SU-DHL-6 (cell line): ENCODE data around the gene SGPP1.
A peak's percentile ranks its signal among the peaks of the same experiment; 100 is the strongest.

Experiments used
- H2AFZ ChIP-seq: fragments of 200-600 bp; sonication (generic); 2 replicates; pipeline ENCODE4 v1.6.1; 2014; ENCODE audit warnings: low read depth, mild to moderate bottlenecking, moderate library complexity, mixed read lengths, antibody characterized with exemption, low read length; ENCODE audit not compliant: severe bottlenecking
- H3F3A ChIP-seq: fragments of 200-600 bp; shearing (Covaris generic); 2 replicates; pipeline ENCODE4 v1.6.0; 2016; ENCODE audit warnings: antibody characterized with exemption, mild to moderate bottlenecking; ENCODE audit not compliant: insufficient read depth
- H3K27ac ChIP-seq: fragments of 200-600 bp; sonication (generic); 2 replicates; pipeline ENCODE4 v1.5.1; 2016; ENCODE audit warnings: low read depth, mild to moderate bottlenecking, low read length, moderate library complexity, mixed read lengths
- H3K27me3 ChIP-seq: fragments of 200-600 bp; sonication (generic), shearing (Covaris generic); 2 replicates; pipeline ENCODE4 v1.6.0; 2014; ENCODE audit warnings: mild to moderate bottlenecking, low read length
- H3K36me3 ChIP-seq: fragments of 200-600 bp; sonication (generic); 2 replicates; pipeline ENCODE4 v1.6.1; 2014; ENCODE audit warnings: mild to moderate bottlenecking, low read length, mixed read lengths
- H3K4me2 ChIP-seq: fragments of 300-600, 200-600 bp; shearing (Covaris generic), sonication (generic); 2 replicates; pipeline ENCODE4 v1.6.0; 2014; ENCODE audit warnings: low read length, low read depth, mild to moderate bottlenecking; ENCODE audit not compliant: poor library complexity, severe bottlenecking
- H3K4me3 ChIP-seq: fragments of 200-600 bp; sonication (generic); 2 replicates; pipeline ENCODE4 v1.5.1; 2014; ENCODE audit warnings: antibody characterized with exemption, low read length, mild to moderate bottlenecking, mixed read lengths; ENCODE audit not compliant: insufficient read depth, poor library complexity, severe bottlenecking
- H3K79me2 ChIP-seq: fragments of 200-600 bp; sonication (generic); 2 replicates; pipeline ENCODE4 v1.6.1; 2014; ENCODE audit warnings: mild to moderate bottlenecking, low read length, moderate library complexity; ENCODE audit not compliant: insufficient read depth
- H3K9ac ChIP-seq: fragments of 200-600 bp; sonication (generic); 2 replicates; pipeline ENCODE4 v1.7.0; 2014; ENCODE audit warnings: mild to moderate bottlenecking, low read length
- H3K9me2 ChIP-seq: fragments of 200-600 bp; sonication (generic); replicated peaks from 2 replicates; pipeline ENCODE4 v1.6.1; 2014; ENCODE audit warnings: low read length; ENCODE audit not compliant: insufficient read depth
- H3K9me3 ChIP-seq: fragments of 200-600 bp; sonication (generic); 2 replicates; pipeline ENCODE4 v1.6.1; 2014; ENCODE audit warnings: low read length, mixed read lengths; ENCODE audit not compliant: insufficient read depth
- H4K20me1 ChIP-seq: fragments of 200-600 bp; sonication (generic); 2 replicates; pipeline ENCODE4 v1.6.1; 2014; ENCODE audit warnings: low read depth, mild to moderate bottlenecking, antibody characterized with exemption, low read length, moderate library complexity, mixed read lengths
- EZH2phosphoT487 ChIP-seq: fragments of 200-600 bp; sonication (generic), shearing (Covaris generic); conservative IDR thresholded peaks from 2 replicates; pipeline ENCODE4 v1.6.1; 2018; ENCODE audit warnings: mild to moderate bottlenecking, antibody characterized with exemption, low read length, moderate library complexity, mixed read lengths
- TF ChIP-seq, protein P1 (sequence below): fragments of 200-600 bp; sonication (generic); IDR thresholded peaks from one replicate; pipeline ENCODE4 v1.5.1; 2017; ENCODE audit warnings: antibody characterized with exemption, mild to moderate bottlenecking, low read length, moderate library complexity; ENCODE audit not compliant: insufficient read depth, poor library complexity, severe bottlenecking

Gene SGPP1, protein sequence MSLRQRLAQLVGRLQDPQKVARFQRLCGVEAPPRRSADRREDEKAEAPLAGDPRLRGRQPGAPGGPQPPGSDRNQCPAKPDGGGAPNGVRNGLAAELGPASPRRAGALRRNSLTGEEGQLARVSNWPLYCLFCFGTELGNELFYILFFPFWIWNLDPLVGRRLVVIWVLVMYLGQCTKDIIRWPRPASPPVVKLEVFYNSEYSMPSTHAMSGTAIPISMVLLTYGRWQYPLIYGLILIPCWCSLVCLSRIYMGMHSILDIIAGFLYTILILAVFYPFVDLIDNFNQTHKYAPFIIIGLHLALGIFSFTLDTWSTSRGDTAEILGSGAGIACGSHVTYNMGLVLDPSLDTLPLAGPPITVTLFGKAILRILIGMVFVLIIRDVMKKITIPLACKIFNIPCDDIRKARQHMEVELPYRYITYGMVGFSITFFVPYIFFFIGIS

DNA sequence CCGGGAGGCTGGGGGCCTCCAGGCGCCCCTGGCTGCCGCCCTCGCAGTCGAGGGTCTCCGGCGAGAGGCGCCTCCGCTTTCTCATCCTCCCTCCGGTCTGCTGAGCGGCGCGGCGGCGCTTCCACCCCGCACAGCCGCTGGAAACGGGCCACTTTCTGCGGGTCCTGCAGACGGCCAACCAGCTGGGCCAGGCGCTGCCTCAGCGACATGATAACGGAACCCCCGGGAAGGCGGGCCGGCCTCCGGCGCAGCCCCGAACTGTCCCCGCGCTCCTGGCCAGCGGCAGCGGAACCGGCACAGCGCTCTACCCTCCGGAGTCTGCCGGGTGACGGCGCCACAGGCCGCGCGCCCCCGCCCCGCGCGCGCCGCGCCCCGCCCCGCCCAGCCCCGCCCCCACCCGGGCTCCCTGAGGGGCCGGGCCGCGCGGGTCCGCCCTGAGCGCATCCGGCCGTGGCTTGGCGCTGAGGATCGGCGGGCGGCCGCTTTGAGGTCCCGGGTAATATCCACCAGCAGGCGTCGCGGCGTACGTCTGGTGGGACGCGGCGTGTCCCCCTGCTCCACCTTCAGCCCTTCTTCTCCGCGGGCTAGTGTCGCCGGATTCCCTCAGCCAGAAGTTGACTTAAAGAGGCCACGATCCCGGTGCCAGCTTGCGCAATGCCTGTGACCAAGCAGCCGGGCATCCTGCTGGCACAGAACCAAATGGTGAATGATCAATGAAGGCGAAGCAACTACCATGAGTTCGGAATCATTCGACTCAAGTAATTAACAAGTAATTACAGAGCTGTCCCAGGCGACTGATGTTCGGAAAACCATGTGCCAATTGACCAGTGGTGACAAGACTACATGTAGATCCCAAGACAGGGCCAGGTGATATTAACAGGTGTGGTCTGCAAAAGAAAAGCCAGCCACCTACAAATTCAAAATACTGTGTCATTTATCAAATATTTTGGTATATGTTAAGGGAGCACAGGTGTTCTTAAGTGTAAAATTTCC, at the start of gene SGPP1:
SGPP1 (minus strand) TSS at position 330 of the 993 bp plus-strand sequence; CDS start at position 209, 121 bp downstream.
- H3K4me2 ChIP-seq: peak within 1 kb of the TSS; percentile 88
- peak within 1 kb of the TSS; percentile 88 for H3K27ac ChIP-seq
- peaks cover 43% of the 10 kb centered on the region for H3K79me2 ChIP-seq
- peak within 1 kb of the TSS; percentile 33 for H2AFZ ChIP-seq
- H3K9ac ChIP-seq: peak within 1 kb of the TSS; percentile 86
- TF ChIP-seq, protein P1, sequence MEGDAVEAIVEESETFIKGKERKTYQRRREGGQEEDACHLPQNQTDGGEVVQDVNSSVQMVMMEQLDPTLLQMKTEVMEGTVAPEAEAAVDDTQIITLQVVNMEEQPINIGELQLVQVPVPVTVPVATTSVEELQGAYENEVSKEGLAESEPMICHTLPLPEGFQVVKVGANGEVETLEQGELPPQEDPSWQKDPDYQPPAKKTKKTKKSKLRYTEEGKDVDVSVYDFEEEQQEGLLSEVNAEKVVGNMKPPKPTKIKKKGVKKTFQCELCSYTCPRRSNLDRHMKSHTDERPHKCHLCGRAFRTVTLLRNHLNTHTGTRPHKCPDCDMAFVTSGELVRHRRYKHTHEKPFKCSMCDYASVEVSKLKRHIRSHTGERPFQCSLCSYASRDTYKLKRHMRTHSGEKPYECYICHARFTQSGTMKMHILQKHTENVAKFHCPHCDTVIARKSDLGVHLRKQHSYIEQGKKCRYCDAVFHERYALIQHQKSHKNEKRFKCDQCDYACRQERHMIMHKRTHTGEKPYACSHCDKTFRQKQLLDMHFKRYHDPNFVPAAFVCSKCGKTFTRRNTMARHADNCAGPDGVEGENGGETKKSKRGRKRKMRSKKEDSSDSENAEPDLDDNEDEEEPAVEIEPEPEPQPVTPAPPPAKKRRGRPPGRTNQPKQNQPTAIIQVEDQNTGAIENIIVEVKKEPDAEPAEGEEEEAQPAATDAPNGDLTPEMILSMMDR: no peak
- TF ChIP-seq EZH2phosphoT487: no peak
- H3K9me3 ChIP-seq: no peaks in the 10 kb centered on the region
- H3K9me2 ChIP-seq: no peaks in the 10 kb centered on the region
- H3K36me3 ChIP-seq: no peaks in the 10 kb centered on the region; the same call in 1 of the 2 replicates
- no peaks in the 10 kb centered on the region for H3K27me3 ChIP-seq
- H3F3A ChIP-seq: peaks cover 32% of the 10 kb centered on the region
- H3K4me3 ChIP-seq: peak within 1 kb of the TSS; percentile 77
- no peaks in the 10 kb centered on the region for H4K20me1 ChIP-seq

DNA sequence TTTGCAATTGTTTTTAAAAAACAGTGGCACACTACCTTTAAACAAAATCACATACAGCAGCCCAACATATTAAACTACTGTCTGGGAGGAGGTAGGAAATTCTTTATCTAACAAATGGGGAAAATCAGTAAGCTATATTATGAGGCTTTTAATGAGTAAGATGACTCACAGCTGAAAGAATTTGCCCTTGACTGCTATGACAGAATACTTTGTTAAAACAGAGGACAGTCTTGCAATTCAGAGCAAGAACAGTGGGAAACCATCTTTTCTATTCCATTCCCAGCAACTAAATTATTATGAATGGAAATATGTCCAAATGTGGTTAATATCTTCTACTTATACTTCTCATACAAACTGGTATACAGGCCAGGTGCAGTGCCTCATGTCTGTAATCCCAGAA, 49.2 kb upstream of the SGPP1 start:
- Histone ChIP-seq H3K36me3 (no peaks in the 10 kb centered on the region), H3K79me2 (no peaks in the 10 kb centered on the region), H3K27ac (no peak overlapping the region), H4K20me1 (no peaks in the 10 kb centered on the region), H3K27me3 (no peaks in the 10 kb centered on the region), H3K4me3 (no peak overlapping the region), H3K4me2 (no peak overlapping the region), H2AFZ (no peak overlapping the region), H3K9me3 (no peaks in the 10 kb centered on the region), H3K9ac (no peak overlapping the region), H3F3A (no peaks in the 10 kb centered on the region), H3K9me2 (no peaks in the 10 kb centered on the region)
- TF ChIP-seq EZH2phosphoT487: no peak
- TF ChIP-seq, protein P1: no peak

DNA sequence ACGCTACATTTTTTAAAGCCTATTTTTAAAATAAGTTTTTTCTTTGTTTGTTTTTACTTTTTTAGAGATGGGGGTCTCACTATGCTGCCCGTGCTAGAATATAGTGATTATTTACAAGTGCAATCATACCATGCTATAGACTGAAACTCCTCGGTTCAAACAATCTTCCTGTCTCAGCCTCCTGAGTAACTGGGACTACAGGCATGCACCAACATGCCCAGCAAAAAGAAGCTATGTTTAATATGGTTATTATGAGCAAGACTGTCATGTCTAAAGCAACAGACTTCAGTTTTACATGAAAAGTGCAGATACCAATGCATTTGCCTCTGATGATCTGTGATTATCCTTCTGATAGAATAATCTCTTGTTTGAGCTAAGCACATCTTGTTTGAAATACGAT, 45.6 kb upstream of the SGPP1 start:
- Histone ChIP-seq H3F3A (no peaks in the 10 kb centered on the region), H4K20me1 (no peaks in the 10 kb centered on the region), H3K27ac (no peak overlapping the region), H3K4me3 (no peak overlapping the region), H3K9me2 (no peaks in the 10 kb centered on the region), H3K4me2 (no peak overlapping the region), H3K9ac (no peak overlapping the region), H3K79me2 (no peaks in the 10 kb centered on the region), H3K27me3 (no peaks in the 10 kb centered on the region), H2AFZ (no peak overlapping the region), H3K9me3 (no peaks in the 10 kb centered on the region), H3K36me3 (no peaks in the 10 kb centered on the region)
- TF ChIP-seq, protein P1: no peak
